Lower lobe of right lung (tissue), 2 donors: ENCODE results near the gene STOX2. TPM values are rescaled to one million over a fixed set of nuclear protein-coding genes. Genes with fewer than 3 reads are reported as not detected.

Experiments used
- ATAC-seq, 2 donors: fragments of 200-7000 bp; cut with Tn5 transposase; one replicate each; pipeline ENCODE4 v1.9.1; 2020 to 2022; ENCODE audit warnings: mild to moderate bottlenecking in 2 of 2, moderate library complexity in 2 of 2
- DNase-seq: peaks from one replicate; pipeline ENCODE4 v3.0.0-alpha.2; 2020
- H3K27ac ChIP-seq: fragments of 200-600 bp; one replicate; pipeline ENCODE4 v1.8.0; 2022
- H3K27me3 ChIP-seq: fragments of 200-600 bp; one replicate; pipeline ENCODE4 v1.8.0; 2022; ENCODE audit warnings: low read depth
- H3K36me3 ChIP-seq: fragments of 200-600 bp; one replicate; pipeline ENCODE4 v1.8.0; 2022; ENCODE audit warnings: mild to moderate bottlenecking
- H3K4me1 ChIP-seq: fragments of 200-600 bp; one replicate; pipeline ENCODE4 v1.8.0; 2022
- H3K4me3 ChIP-seq: fragments of 200-600 bp; one replicate; pipeline ENCODE4 v1.8.0; 2022; ENCODE audit warnings: mild to moderate bottlenecking
- H3K9me3 ChIP-seq: fragments of 200-600 bp; one replicate; pipeline ENCODE4 v1.8.0; 2022
- CTCF ChIP-seq: fragments of 200-600 bp; IDR thresholded peaks from one replicate; pipeline ENCODE4 v1.8.0; 2022; ENCODE audit warnings: antibody characterized with exemption, mild to moderate bottlenecking
- intact Hi-C: fragments of 100-400 bp; cut with DNase I; formaldehyde crosslinking; loops from one replicate; pipeline ENCODE4 v1.11.0; 2022
- total RNA-seq: library from RNA; stranded (reverse); fragmentation: NEBNext Ultra II Directional; extraction: Animal tissue kit (Norgen Biotek cat#: 25700); gene quantifications from one replicate; pipeline ENCODE4 v1.2.1, GENCODE V29; 2021
- donor health status: DM: no; HTN: yes; CAD: no; lungs with severe emphysema.

The STOX2 gene
- total RNA-seq, 1 donor from 2014 or later, result 12.8 TPM

DNA sequence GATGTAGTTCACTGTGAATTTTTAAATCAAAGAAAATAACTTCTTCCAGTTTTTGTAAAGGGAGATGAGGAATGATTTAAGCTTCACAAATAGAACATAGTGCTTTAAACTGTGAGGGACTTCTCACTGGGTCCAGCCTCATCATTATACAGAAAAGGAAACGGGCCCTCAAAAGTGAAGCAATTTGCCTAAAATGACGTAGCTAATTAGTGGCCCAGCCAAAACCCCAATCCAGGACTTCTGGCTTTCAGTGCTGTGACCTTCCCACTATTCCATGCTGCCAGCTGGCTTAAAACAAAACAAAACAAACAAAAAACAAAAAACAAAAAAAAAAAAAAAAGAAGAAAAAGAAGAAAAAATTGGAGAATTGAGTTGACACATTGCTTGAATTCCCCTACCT, 45.0 kb upstream of the STOX2 start:
- ATAC-seq, result no peak
- Histone ChIP-seq H3K36me3 (no peaks in the 10 kb centered on the region), H3K4me1 (peaks cover 8% of the 10 kb centered on the region), H3K27ac (no peak overlapping the region), H3K9me3 (no peaks in the 10 kb centered on the region), H3K4me3 (no peak overlapping the region), H3K27me3 (no peaks in the 10 kb centered on the region)
- TF ChIP-seq CTCF, result no peak
- no peak for DNase-seq
- intact Hi-C loops, result no loop called here

- Histone ChIP-seq H3K4me3 (no peak overlapping the region), H3K9me3 (no peaks in the 10 kb centered on the region), H3K4me1 (peaks cover 8% of the 10 kb centered on the region), H3K27ac (no peak overlapping the region), H3K36me3 (no peaks in the 10 kb centered on the region), H3K27me3 (no peaks in the 10 kb centered on the region)
- ATAC-seq, result no peak
- intact Hi-C loops, result no loop called here
- no peak for DNase-seq
- no peak for TF ChIP-seq CTCF
Observed at GRCh38 chr4:183860731-183861130, 44.4 kb upstream of the STOX2 start.

GRCh38 chr4:183861426-183861825, 43.7 kb upstream of the STOX2 start:
- intact Hi-C loops, result no loop called here
- Histone ChIP-seq H3K9me3 (no peaks in the 10 kb centered on the region), H3K27ac (no peak overlapping the region), H3K4me1 (peaks cover 8% of the 10 kb centered on the region), H3K36me3 (no peaks in the 10 kb centered on the region), H3K4me3 (no peak overlapping the region), H3K27me3 (no peaks in the 10 kb centered on the region)
- DNase-seq (no peak), ATAC-seq (no peak)
- TF ChIP-seq CTCF, result no peak

DNA sequence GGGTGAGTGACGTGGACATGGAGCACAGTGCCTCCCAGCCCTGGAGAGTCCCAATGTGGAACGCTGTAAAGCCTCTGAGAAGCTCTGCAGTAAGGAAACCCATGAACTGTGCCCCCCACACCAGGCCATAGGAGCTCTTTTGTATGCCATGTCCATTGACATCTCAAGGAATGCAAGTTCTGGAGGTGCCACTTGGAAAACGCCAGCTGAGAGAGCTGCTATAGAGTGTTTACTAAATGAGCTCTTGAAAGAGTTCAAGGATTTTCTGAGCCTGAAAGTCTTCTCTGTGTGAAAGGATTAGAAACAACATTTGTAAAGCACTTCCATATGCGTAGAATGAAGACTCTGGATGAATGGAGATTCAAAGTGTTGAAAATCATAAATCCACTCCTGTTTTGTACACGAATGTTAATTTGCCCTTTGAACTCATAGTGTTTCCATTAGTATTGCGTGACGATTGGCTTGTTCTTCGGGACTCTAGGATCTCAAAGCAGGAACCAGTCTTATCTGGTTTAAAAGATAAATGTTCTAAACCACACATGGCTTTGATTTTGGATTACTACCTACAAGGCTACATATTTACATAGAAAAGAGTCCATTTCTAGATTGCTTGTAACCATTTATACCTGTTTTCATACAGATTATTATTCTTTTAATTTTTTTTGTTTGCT, 41.8 kb upstream of the STOX2 start:
- ATAC-seq, result peak; percentile 62 to 87

DNA sequence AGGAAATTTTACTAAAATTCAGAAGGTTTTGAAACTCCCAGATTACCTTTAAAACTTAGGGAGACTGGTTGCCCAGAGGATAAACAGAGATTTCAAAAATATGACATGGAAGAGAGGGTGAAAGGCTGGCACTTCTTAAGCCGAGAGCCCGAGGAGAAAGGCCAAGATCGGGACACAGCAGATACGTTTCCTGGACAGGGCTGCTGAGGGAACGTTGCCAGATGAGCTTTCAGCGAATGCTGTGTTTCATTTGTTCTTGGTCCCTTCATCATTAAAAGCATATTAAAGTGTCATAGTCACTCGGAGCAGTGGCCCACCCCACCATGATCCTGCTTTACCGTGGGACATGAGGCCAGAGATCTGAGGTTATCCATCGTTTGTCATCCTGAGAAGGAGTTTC, 37.9 kb upstream of the STOX2 start:
- ATAC-seq, result no peak
- H3K36me3 ChIP-seq, result no peaks in the 10 kb centered on the region
- DNase-seq, result no peak
- H3K4me3 ChIP-seq, result no peak overlapping the region
- no peak overlapping the region for H3K27ac ChIP-seq
- peaks cover 8% of the 10 kb centered on the region for H3K4me1 ChIP-seq
- no peaks in the 10 kb centered on the region for H3K27me3 ChIP-seq
- H3K9me3 ChIP-seq, result no peaks in the 10 kb centered on the region
- no peak for TF ChIP-seq CTCF
- intact Hi-C loops, result no loop called here

More for the DNA sequence above, 41.8 kb upstream of the STOX2 start:
- no peak for DNase-seq
- H3K9me3 ChIP-seq, result no peaks in the 10 kb centered on the region
- TF ChIP-seq CTCF, result no peak
- H3K27me3 ChIP-seq, result no peaks in the 10 kb centered on the region
- H3K4me3 ChIP-seq, result no peak overlapping the region
- no peak overlapping the region for H3K27ac ChIP-seq
- intact Hi-C loops, result no loop called here
- peaks cover 8% of the 10 kb centered on the region for H3K4me1 ChIP-seq
- H3K36me3 ChIP-seq, result no peaks in the 10 kb centered on the region
